A549 (cell line): Measurements from ENCODE around the gene MED22. TPM values are rescaled to one million over a fixed set of nuclear protein-coding genes. Genes with fewer than 3 reads are reported as not detected.

Source experiments
- ATAC-seq, 2 experiments: fragments of 200-7000 bp in 1 of 2; fragments of >200 bp in 1 of 2; cut with Nextera tagmentation in 1 of 2; cut with Tn5 transposase in 1 of 2; 3 replicates each; pipeline versions ENCODE4 v1.8.0 to v1.9.1; 2018 to 2020; ENCODE audit warnings: mild to moderate bottlenecking in 1 of 2, moderate library complexity in 1 of 2
- CTCF ChIA-PET: fragments of 300-600 bp; sonication (Branson Sonifier 250); formaldehyde crosslinking; extraction: SDS; loops from one replicate; lab custom pipeline; 2021; ENCODE audit warnings: antibody characterized with exemption, inconsistent platforms; lab: Yijun Ruan, JAX
- POLR2A ChIA-PET: fragments of 350-600 bp; formaldehyde crosslinking; extraction: SDS; loops from one replicate; lab custom pipeline; 2021; ENCODE audit warnings: antibody characterized with exemption, inconsistent platforms; lab: Yijun Ruan, JAX
- DNase-seq, 2 experiments: peaks; one replicate each; pipeline versions ENCODE4 v3.0.0 to v3.0.0-alpha.2; 2011 to 2016; ENCODE audit warnings: low read depth in 1 of 2, low spot score in 1 of 2
- FAIRE-seq: peaks from 2 replicates; lab custom pipeline; 2011; peaks lifted over from hg19 to GRCh38; lab: Jason Lieb, UNC
- H3K27ac ChIP-seq, 2 experiments: fragments of >200 bp; sonication (Bioruptor Twin); formaldehyde crosslinking; 3 replicates each; pipeline ENCODE4 v1.5.1; 2016 to 2017
- H3K4me1 ChIP-seq: fragments of >200 bp; sonication (Bioruptor Twin); formaldehyde crosslinking; 3 replicates; pipeline ENCODE4 v1.6.1; 2016
- H3K4me2 ChIP-seq: fragments of >200 bp; sonication (Bioruptor Twin); formaldehyde crosslinking; 3 replicates; pipeline ENCODE4 v1.6.1; 2016
- H3K4me3 ChIP-seq: fragments of >200 bp; sonication (Bioruptor Twin); formaldehyde crosslinking; 3 replicates; pipeline ENCODE4 v1.5.1; 2016
- H3K9me3 ChIP-seq: fragments of >200 bp; sonication (Bioruptor Twin); formaldehyde crosslinking; 3 replicates; pipeline ENCODE4 v1.6.1; 2016
- BHLHE40 ChIP-seq: IDR thresholded peaks from 2 replicates; pipeline ENCODE4 v1.6.1; 2012; ENCODE audit warnings: low read depth, low read length, inconsistent platforms
- CBX2 ChIP-seq: fragments of 200-600 bp; sonication (generic); IDR thresholded peaks from 2 replicates; pipeline ENCODE4 v1.6.1; 2016; ENCODE audit warnings: low read depth, mild to moderate bottlenecking, borderline replicate concordance
- CBX8 ChIP-seq: fragments of 200-600 bp; sonication (generic); IDR thresholded peaks from 2 replicates; pipeline ENCODE4 v1.6.1; 2016
- CEBPB ChIP-seq, 2 experiments: fragments of >200 bp in 1 of 2; sonication (Bioruptor Twin) in 1 of 2; formaldehyde crosslinking in 1 of 2; IDR thresholded peaks; 2 replicates each; pipeline ENCODE4 v1.6.1; 2012 to 2016
- CHD2 ChIP-seq: fragments of 150-350 bp; IDR thresholded peaks from 2 replicates; pipeline ENCODE4 v1.6.1; 2014; ENCODE audit warnings: low read length; ENCODE audit not compliant: partially characterized antibody
- CTCF ChIP-seq: fragments of >200 bp; sonication (Bioruptor Twin); formaldehyde crosslinking; IDR thresholded peaks from 3 replicates; pipeline ENCODE4 v1.5.1; 2016
- ELK1 ChIP-seq: fragments of 150-350 bp; IDR thresholded peaks from 2 replicates; pipeline ENCODE4 v1.6.1; 2014; ENCODE audit warnings: low read depth, mild to moderate bottlenecking, low read length
- EP300 ChIP-seq, 2 experiments: fragments of >200 bp; sonication (Bioruptor Twin); formaldehyde crosslinking; IDR thresholded peaks; 2 replicates in 1 of 2; 3 replicates in 1 of 2; pipeline ENCODE4 v1.6.1; 2016 to 2017
- FOXS1 ChIP-seq: fragments of 250-450 bp; sonication (Bioruptor Pico); IDR thresholded peaks from 2 replicates; pipeline ENCODE4 v1.5.0; 2020; ENCODE audit warnings: mild to moderate bottlenecking, moderate library complexity
- HEYL ChIP-seq: fragments of 250-450 bp; sonication (Bioruptor Pico); IDR thresholded peaks from 2 replicates; pipeline ENCODE4 v1.8.0; 2021; ENCODE audit warnings: mild to moderate bottlenecking, moderate library complexity
- JUN ChIP-seq, 2 experiments: fragments of >200 bp; sonication (Bioruptor Twin); formaldehyde crosslinking; IDR thresholded peaks; 2 replicates in 1 of 2; 3 replicates in 1 of 2; pipeline ENCODE4 v1.6.1; 2016 to 2017
- KDM5A ChIP-seq: fragments of 200-600 bp; sonication (generic); IDR thresholded peaks from 2 replicates; pipeline ENCODE4 v1.6.1; 2016; ENCODE audit warnings: antibody characterized with exemption, mild to moderate bottlenecking
- MAFK ChIP-seq: fragments of 450-650 bp; IDR thresholded peaks from 2 replicates; pipeline ENCODE4 v1.6.1; 2014; ENCODE audit not compliant: partially characterized antibody
- MAZ ChIP-seq: fragments of 150-350 bp; IDR thresholded peaks from 2 replicates; pipeline ENCODE4 v1.6.1; 2014; ENCODE audit warnings: antibody characterized with exemption, low read depth, low read length, borderline replicate concordance
- MYC ChIP-seq: IDR thresholded peaks from 2 replicates; pipeline ENCODE4 v1.6.1; 2012; ENCODE audit warnings: mild to moderate bottlenecking, inconsistent platforms, low read length, improper control_type of control experiment, borderline replicate concordance
- NPAS2 ChIP-seq: fragments of 250-450 bp; sonication (Bioruptor Pico); IDR thresholded peaks from 2 replicates; pipeline ENCODE4 v1.8.0; 2022; ENCODE audit warnings: mild to moderate bottlenecking, moderate library complexity, borderline replicate concordance
- NR3C1 ChIP-seq: fragments of >200 bp; sonication (Bioruptor Twin); formaldehyde crosslinking; IDR thresholded peaks from 3 replicates; pipeline ENCODE4 v1.6.1; 2017
- PHF8 ChIP-seq: fragments of 200-600 bp; sonication (generic); IDR thresholded peaks from 2 replicates; pipeline ENCODE4 v1.6.1; 2016; ENCODE audit warnings: low read depth, mild to moderate bottlenecking, antibody characterized with exemption, moderate library complexity, borderline replicate concordance
- POLR2AphosphoS2 ChIP-seq: conservative IDR thresholded peaks from 2 replicates; pipeline ENCODE4 v1.6.1; 2012; ENCODE audit warnings: low read length, improper control_type of control experiment, inconsistent platforms
- RAD21 ChIP-seq, 2 experiments: fragments of >200 bp in 1 of 2; sonication (Bioruptor Twin) in 1 of 2; formaldehyde crosslinking in 1 of 2; IDR thresholded peaks in 1 of 2; conservative IDR thresholded peaks in 1 of 2; 2 replicates in 1 of 2; 3 replicates in 1 of 2; pipeline ENCODE4 v1.6.1; 2012 to 2018; ENCODE audit warnings: inconsistent platforms in 1 of 2
- RCOR1 ChIP-seq: fragments of 150-350 bp; IDR thresholded peaks from 2 replicates; pipeline ENCODE4 v1.6.1; 2014; ENCODE audit warnings: antibody characterized with exemption, low read length, low read depth
- RFX5 ChIP-seq: fragments of 450-650 bp; IDR thresholded peaks from 2 replicates; pipeline ENCODE4 v1.7.1; 2014; ENCODE audit warnings: antibody characterized with exemption, mild to moderate bottlenecking, moderate library complexity
- SREBF2 ChIP-seq: fragments of 450-650 bp; IDR thresholded peaks from 2 replicates; pipeline ENCODE4 v1.6.1; 2014; ENCODE audit warnings: mild to moderate bottlenecking, moderate library complexity
- TP53 ChIP-seq: fragments of 250-450 bp; sonication (Bioruptor Pico); IDR thresholded peaks from 2 replicates; pipeline ENCODE4 v1.5.0; 2021; ENCODE audit warnings: mild to moderate bottlenecking, moderate library complexity
- ZFP36 ChIP-seq: fragments of 450-650 bp; IDR thresholded peaks from 2 replicates; pipeline ENCODE4 v1.6.1; 2014; ENCODE audit warnings: borderline replicate concordance; ENCODE audit not compliant: partially characterized antibody
- WGBS: methylation state at CpG from one replicate; pipeline ENCODE4 v1.1.6; 2017; ENCODE audit errors: missing lambda C conversion rate; 5-methylcytosine and 5-hydroxymethylcytosine counted together
- polyA minus RNA-seq: library from RNA; depleted of rRNA, polyadenylated mRNA; stranded (reverse); fragments of >200 nt; gene quantifications from 2 replicates; pipeline ENCODE4 v1.2.3, GENCODE V29; 2011; rRNA and poly(A)+ RNA removed
- polyA plus RNA-seq, 4 experiments: library from polyadenylated mRNA; depleted of rRNA in 3 of 4; stranded (reverse); fragments of >200 nt; fragmentation: RNase III in 1 of 4; extraction: RNeasy Plus Mini Kit Qiagen cat#74134 plus additional on column Dnase treatment in 1 of 4; gene quantifications; 2 replicates in 3 of 4; 3 replicates in 1 of 4; pipeline ENCODE4 v1.2.3, GENCODE V29; 2011 to 2017
- TF ChIP-seq, protein P1 (sequence below): IDR thresholded peaks from 2 replicates; pipeline ENCODE4 v1.6.1; 2012; ENCODE audit warnings: low read depth, borderline replicate concordance
- TF ChIP-seq, protein P2 (sequence below): fragments of 450-650 bp; IDR thresholded peaks from 2 replicates; pipeline ENCODE4 v1.6.1; 2014; ENCODE audit warnings: antibody characterized with exemption
- TF ChIP-seq, protein P3 (sequence below): fragments of >200 bp; sonication (Bioruptor Twin); formaldehyde crosslinking; IDR thresholded peaks from 3 replicates; pipeline ENCODE4 v1.6.1; 2016
- TF ChIP-seq, protein P4 (sequence below): fragments of 250-450 bp; sonication (Bioruptor Pico); IDR thresholded peaks from 2 replicates; pipeline ENCODE4 v1.5.0; 2021; ENCODE audit warnings: mild to moderate bottlenecking, moderate library complexity, borderline replicate concordance
- TF ChIP-seq, protein P5 (sequence below): fragments of 250-450 bp; sonication (Bioruptor Pico); IDR thresholded peaks from 2 replicates; pipeline ENCODE4 v1.5.0; 2020; ENCODE audit warnings: low read depth, mild to moderate bottlenecking, moderate library complexity

MED22 gene
- polyA plus RNA-seq (2011; rRNA removed): 15.7 and 18.4 TPM in 2 replicates
- polyA plus RNA-seq (2012; cell fraction: cytosol; rRNA removed): 30.9 and 37.1 TPM in 2 replicates
- 49.7 and 50.6 TPM in 2 replicates for polyA plus RNA-seq (2012; cell fraction: nucleus; rRNA removed)
- 20.4 to 22.8 TPM (median 22.0 TPM) in 3 replicates for polyA plus RNA-seq (2017; fragmentation: RNase III; extraction: RNeasy Plus Mini Kit Qiagen cat#74134 plus additional on column Dnase treatment)
- 32.2 and 42.8 TPM in 2 replicates for polyA minus RNA-seq

DNA sequence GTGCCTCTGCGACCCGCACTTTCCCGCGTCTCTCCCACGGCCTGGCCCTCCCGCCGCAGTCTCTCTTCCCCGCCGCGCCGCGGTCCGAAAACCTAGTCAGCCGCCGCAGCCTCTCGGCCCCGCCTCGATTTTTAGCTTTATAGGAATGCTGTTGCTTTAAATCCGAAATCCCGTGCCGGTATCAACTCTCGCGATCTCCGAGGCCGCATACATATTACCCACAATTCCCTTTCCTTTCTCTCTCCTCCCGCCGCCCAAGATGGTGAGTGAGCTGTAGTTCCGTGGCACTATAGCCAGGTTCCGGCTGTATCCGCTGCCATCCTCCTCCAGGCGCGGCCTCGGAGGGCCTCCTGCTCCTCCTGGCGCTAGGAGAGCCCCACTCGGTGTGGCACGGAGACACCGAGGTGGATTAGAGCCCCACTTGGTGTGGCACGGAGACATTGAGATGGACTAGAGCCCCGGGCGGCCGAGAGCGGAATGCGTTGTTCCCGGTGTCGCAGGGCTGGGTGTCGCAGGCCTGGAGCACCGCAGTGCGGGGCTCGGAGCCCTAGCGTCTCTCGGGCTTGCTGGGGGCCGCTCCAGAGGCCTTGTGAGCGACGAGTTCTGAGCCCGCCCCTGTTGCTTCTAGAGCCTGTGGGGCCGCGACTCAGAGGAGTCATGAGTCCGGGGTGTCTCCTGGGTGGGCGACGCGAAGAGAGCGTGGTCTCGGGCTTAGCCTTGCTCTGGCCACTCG lies at the start of gene MED22, which contains the start of gene RPL7A:
Gene MED22, minus strand, starts transcription at position 147 of the 733 bp plus-strand sequence. CDS start 1,469 bp downstream, outside the sequence.
Gene RPL7A, plus strand, starts transcription at position 234 of the 733 bp plus-strand sequence. Its CDS starts 26 bp downstream, at position 260.
- no peaks in the 10 kb centered on the region for H3K9me3 ChIP-seq
- H3K4me2 ChIP-seq: peak within 1 kb of the TSS; percentile 87
- H3K4me1 ChIP-seq: peaks cover 19% of the 10 kb centered on the region
- ChIA-PET POLR2A (interaction anchor here (0.5 to 2.6 kb wide), 21 partner anchors 9 to 677 kb away, joined by 3 to 27 read pairs (median 5); partner anchors contain the start of genes CACFD1, SLC2A6, STKLD1 and SURF1), CTCF (interaction anchor here (0.9 to 3.4 kb wide), 4 partner anchors 15 to 162 kb away, joined by 3 to 10 read pairs (median 4); no protein-coding TSS in a partner anchor)
- DNase-seq (peak; percentile 90 to 96), FAIRE-seq (no peak), ATAC-seq (peak; percentile 74 to 83)
- peak within 1 kb of the TSS; percentile 98 to 99 for H3K27ac ChIP-seq
- H3K4me3 ChIP-seq: peak within 1 kb of the TSS; percentile 100
- under 1% methylated on average over 38 of the region's 64 CpGs for WGBS
- TF ChIP-seq BHLHE40 (no peak), ZFP36 (no peak), FOXS1 (no peak), CEBPB (IDR thresholded peaks at IDR 0.05) (no peak), NPAS2 (no peak), RCOR1 (no peak), CTCF (no peak), HEYL (CRISPR knock-in tag) (no peak), RFX5 (no peak), CHD2 (peak; percentile 96), MAZ (peak; percentile 29; the same call in 1 of the 2 replicates), CBX8 (no peak), EP300 (IDR thresholded peaks at IDR 0.05) (no peak), NR3C1 (no peak), TP53 (CRISPR knock-in tag) (no peak), MAFK (no peak), SREBF2 (no peak), KDM5A (peak; percentile 38; the same call in 1 of the 2 replicates), RAD21 (conservative IDR thresholded peaks at IDR 0.05 in 1 of 2, IDR thresholded peaks at IDR 0.05 in 1 of 2) (no peak), MYC (0 out of 2 replicates have a peak, but pooled peaks have one; percentile 70), PHF8 (peak; percentile 86), ELK1 (no peak), CBX2 (no peak), JUN (IDR thresholded peaks at IDR 0.05) (peak; percentile 95 to 98), POLR2AphosphoS2 (no peak)
- TF ChIP-seq, protein P1, sequence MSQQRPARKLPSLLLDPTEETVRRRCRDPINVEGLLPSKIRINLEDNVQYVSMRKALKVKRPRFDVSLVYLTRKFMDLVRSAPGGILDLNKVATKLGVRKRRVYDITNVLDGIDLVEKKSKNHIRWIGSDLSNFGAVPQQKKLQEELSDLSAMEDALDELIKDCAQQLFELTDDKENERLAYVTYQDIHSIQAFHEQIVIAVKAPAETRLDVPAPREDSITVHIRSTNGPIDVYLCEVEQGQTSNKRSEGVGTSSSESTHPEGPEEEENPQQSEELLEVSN: peak; percentile 35; the same call in 1 of the 2 replicates
- TF ChIP-seq, protein P2, sequence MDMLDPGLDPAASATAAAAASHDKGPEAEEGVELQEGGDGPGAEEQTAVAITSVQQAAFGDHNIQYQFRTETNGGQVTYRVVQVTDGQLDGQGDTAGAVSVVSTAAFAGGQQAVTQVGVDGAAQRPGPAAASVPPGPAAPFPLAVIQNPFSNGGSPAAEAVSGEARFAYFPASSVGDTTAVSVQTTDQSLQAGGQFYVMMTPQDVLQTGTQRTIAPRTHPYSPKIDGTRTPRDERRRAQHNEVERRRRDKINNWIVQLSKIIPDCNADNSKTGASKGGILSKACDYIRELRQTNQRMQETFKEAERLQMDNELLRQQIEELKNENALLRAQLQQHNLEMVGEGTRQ: no peak
- TF ChIP-seq, protein P3, sequence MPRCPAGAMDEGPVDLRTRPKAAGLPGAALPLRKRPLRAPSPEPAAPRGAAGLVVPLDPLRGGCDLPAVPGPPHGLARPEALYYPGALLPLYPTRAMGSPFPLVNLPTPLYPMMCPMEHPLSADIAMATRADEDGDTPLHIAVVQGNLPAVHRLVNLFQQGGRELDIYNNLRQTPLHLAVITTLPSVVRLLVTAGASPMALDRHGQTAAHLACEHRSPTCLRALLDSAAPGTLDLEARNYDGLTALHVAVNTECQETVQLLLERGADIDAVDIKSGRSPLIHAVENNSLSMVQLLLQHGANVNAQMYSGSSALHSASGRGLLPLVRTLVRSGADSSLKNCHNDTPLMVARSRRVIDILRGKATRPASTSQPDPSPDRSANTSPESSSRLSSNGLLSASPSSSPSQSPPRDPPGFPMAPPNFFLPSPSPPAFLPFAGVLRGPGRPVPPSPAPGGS: peak; percentile 98
- TF ChIP-seq, protein P4, sequence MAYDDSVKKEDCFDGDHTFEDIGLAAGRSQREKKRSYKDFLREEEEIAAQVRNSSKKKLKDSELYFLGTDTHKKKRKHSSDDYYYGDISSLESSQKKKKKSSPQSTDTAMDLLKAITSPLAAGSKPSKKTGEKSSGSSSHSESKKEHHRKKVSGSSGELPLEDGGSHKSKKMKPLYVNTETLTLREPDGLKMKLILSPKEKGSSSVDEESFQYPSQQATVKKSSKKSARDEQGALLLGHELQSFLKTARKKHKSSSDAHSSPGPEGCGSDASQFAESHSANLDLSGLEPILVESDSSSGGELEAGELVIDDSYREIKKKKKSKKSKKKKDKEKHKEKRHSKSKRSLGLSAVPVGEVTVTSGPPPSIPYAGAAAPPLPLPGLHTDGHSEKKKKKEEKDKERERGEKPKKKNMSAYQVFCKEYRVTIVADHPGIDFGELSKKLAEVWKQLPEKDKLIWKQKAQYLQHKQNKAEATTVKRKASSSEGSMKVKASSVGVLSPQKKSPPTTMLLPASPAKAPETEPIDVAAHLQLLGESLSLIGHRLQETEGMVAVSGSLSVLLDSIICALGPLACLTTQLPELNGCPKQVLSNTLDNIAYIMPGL: no peak; the same call in 1 of the 2 replicates
- TF ChIP-seq, protein P5, sequence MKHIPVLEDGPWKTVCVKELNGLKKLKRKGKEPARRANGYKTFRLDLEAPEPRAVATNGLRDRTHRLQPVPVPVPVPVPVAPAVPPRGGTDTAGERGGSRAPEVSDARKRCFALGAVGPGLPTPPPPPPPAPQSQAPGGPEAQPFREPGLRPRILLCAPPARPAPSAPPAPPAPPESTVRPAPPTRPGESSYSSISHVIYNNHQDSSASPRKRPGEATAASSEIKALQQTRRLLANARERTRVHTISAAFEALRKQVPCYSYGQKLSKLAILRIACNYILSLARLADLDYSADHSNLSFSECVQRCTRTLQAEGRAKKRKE (CRISPR knock-in tag): no peak
